HT-29 (cell line): ENCODE measurements around the gene ARSB. TPM values are rescaled to one million over a fixed set of nuclear protein-coding genes. Genes with fewer than 3 reads are reported as not detected.
"Not testable (repeated sequence)": the region's sequence is repeated elsewhere in the genome, so short reads cannot be mapped to it uniquely, and the experiment has no call there.

Experiments
- DNase-seq: peaks from one replicate; pipeline ENCODE4 v3.0.0-alpha.2; 2015; ENCODE audit warnings: low spot score
- total RNA-seq: library from RNA; depleted of rRNA; stranded (reverse); fragments of >200 nt; shearing (Covaris generic); gene quantifications from 2 replicates; pipeline ENCODE4 v1.2.3, GENCODE V29; 2014

Gene ARSB
- total RNA-seq, 1 experiment from 2014 or later, result 6.7 TPM

- no peak for DNase-seq
These were observed 81.2 kb downstream of the ARSB start for GRCh38 chr5:78903861-78904260.

- no peak for DNase-seq
These were observed 81.8 kb downstream of the ARSB start for GRCh38 chr5:78903353-78903752.

- DNase-seq, result peak; percentile 66
These were observed 85.2 kb downstream of the ARSB start for GRCh38 chr5:78899922-78900362.

- DNase-seq, result no peak
These were observed 89.0 kb downstream of the ARSB start for GRCh38 chr5:78896132-78896531.

GRCh38 chr5:78895616-78896015 lies 89.5 kb downstream of the ARSB start:
- no peak for DNase-seq

GRCh38 chr5:78893940-78894677 lies 91.0 kb downstream of the ARSB start:
- no peak for DNase-seq

GRCh38 chr5:78890667-78891379 lies 94.3 kb downstream of the ARSB start:
- DNase-seq, result no peak

GRCh38 chr5:78889369-78890140 lies 95.6 kb downstream of the ARSB start:
- no peak for DNase-seq

- no peak for DNase-seq
These were observed 96.3 kb downstream of the ARSB start for GRCh38 chr5:78888580-78889368.

GRCh38 chr5:78887384-78888118 lies 97.6 kb downstream of the ARSB start:
- DNase-seq, result no peak

GRCh38 chr5:78886341-78887230 lies 98.5 kb downstream of the ARSB start:
- DNase-seq, result peak; percentile 46

GRCh38 chr5:78881884-78882283 lies 103.2 kb downstream of the ARSB start:
- DNase-seq, result no peak

- DNase-seq, result no peak
These were observed 105.6 kb downstream of the ARSB start for GRCh38 chr5:78879516-78879915.

GRCh38 chr5:78866076-78866475 lies 119.0 kb downstream of the ARSB start:
- DNase-seq, result not testable (repeated sequence)

- DNase-seq, result no peak
These were observed 126.7 kb downstream of the ARSB start for GRCh38 chr5:78858364-78858763.

- DNase-seq, result no peak
These were observed 130.1 kb downstream of the ARSB start for GRCh38 chr5:78855026-78855425.

GRCh38 chr5:78851891-78852290 lies 133.2 kb downstream of the ARSB start:
- not testable (repeated sequence) for DNase-seq

GRCh38 chr5:78845470-78845869 lies 139.6 kb downstream of the ARSB start:
- DNase-seq, result no peak

- DNase-seq, result no peak
These were observed 141.7 kb downstream of the ARSB start for GRCh38 chr5:78843436-78843835.

- no peak for DNase-seq
These were observed 143.3 kb downstream of the ARSB start for GRCh38 chr5:78841767-78842166.
